GM10266 (cell line): ENCODE data around the gene BTBD18.

Experiments used
- DNase-seq: peaks from one replicate; pipeline ENCODE4 v3.0.0; 2012; ENCODE audit errors: extremely low spot score
- CTCF ChIP-seq: IDR thresholded peaks from 2 replicates; pipeline ENCODE4 v1.5.1; 2012; ENCODE audit warnings: mild to moderate bottlenecking, low read depth; ENCODE audit not compliant: control insufficient read depth, insufficient read depth; ENCODE audit errors: missing control alignments

The BTBD18 gene

GRCh38 chr11:57781529-57781943, 29.9 kb upstream of the BTBD18 start:
- no peak for TF ChIP-seq CTCF
- DNase-seq: no peak

- TF ChIP-seq CTCF: no peak
- no peak for DNase-seq
Observed at GRCh38 chr11:57779276-57779675, 27.7 kb upstream of the BTBD18 start.

- TF ChIP-seq CTCF: no peak
- no peak for DNase-seq
Observed at GRCh38 chr11:57778318-57779037, 26.9 kb upstream of the BTBD18 start.

GRCh38 chr11:57777969-57778317, 26.3 kb upstream of the BTBD18 start:
- DNase-seq: no peak

GRCh38 chr11:57776577-57777210, 25.1 kb upstream of the BTBD18 start:
- no peak for DNase-seq
- no peak for TF ChIP-seq CTCF

More at GRCh38 chr11:57777969-57778317, 26.3 kb upstream of the BTBD18 start:
- no peak for TF ChIP-seq CTCF

GRCh38 chr11:57776031-57776521, 24.5 kb upstream of the BTBD18 start:
- DNase-seq: no peak
- TF ChIP-seq CTCF: no peak

- TF ChIP-seq CTCF: no peak
- DNase-seq: no peak
Observed at GRCh38 chr11:57775491-57775890, 23.9 kb upstream of the BTBD18 start.
